ENCODE measurements around the gene MATK.

Gene MATK

GRCh38 chr19:3788996-3789778 is 3.0 kb upstream of the MATK start:
- no peak for DNase-seq (ENCODE audit: low read depth in 3 of 3)

- peak in 1 of 3 experiments; percentile 49 for DNase-seq (ENCODE audit: low read depth in 3 of 3)
These were observed 687 bp downstream of the MATK start for GRCh38 chr19:3785451-3785937.

GRCh38 chr19:3784607-3785450 is 1.4 kb downstream of the MATK start:
- DNase-seq (ENCODE audit: low read depth in 3 of 3), result no peak

GRCh38 chr19:3783660-3784584 is 2.3 kb downstream of the MATK start:
- DNase-seq (ENCODE audit: low read depth in 3 of 3), result peak in 2 of 3 experiments; percentile 18 to 50

GRCh38 chr19:3782903-3783302 is 3.3 kb downstream of the MATK start:
- DNase-seq (ENCODE audit: low read depth in 3 of 3), result no peak

GRCh38 chr19:3782330-3782729 is 3.9 kb downstream of the MATK start:
- no peak for DNase-seq (ENCODE audit: low read depth in 3 of 3)

GRCh38 chr19:3781603-3782002 is 4.6 kb downstream of the MATK start:
- DNase-seq (ENCODE audit: low read depth in 3 of 3), result no peak

- DNase-seq (ENCODE audit: low read depth in 3 of 3), result no peak
These were observed 5.3 kb downstream of the MATK start for GRCh38 chr19:3780786-3781304.

GRCh38 chr19:3778899-3779723 is 7.1 kb downstream of the MATK start:
- no peak for DNase-seq (ENCODE audit: low read depth in 3 of 3)

GRCh38 chr19:3778104-3778867 is 7.9 kb downstream of the MATK start:
- DNase-seq (ENCODE audit: low read depth in 3 of 3), result no peak

- no peak for DNase-seq (ENCODE audit: low read depth in 3 of 3)
These were observed 9.6 kb downstream of the MATK start for GRCh38 chr19:3776479-3777040.

GRCh38 chr19:3775831-3776230 is 10.3 kb downstream of the MATK start:
- no peak for DNase-seq (ENCODE audit: low read depth in 3 of 3)

GRCh38 chr19:3775374-3775711 is 10.8 kb downstream of the MATK start:
- DNase-seq (ENCODE audit: low read depth in 3 of 3), result no peak

- DNase-seq (ENCODE audit: low read depth in 3 of 3), result no peak
These were observed 11.4 kb downstream of the MATK start for GRCh38 chr19:3774621-3775373.

- no peak for DNase-seq (ENCODE audit: low read depth in 3 of 3)
These were observed 12.2 kb downstream of the MATK start for GRCh38 chr19:3773814-3774515.

- DNase-seq (ENCODE audit: low read depth in 3 of 3), result no peak
These were observed 14.2 kb downstream of the MATK start, which contains the start of gene RAX2 for GRCh38 chr19:3771906-3772455. RAX2 (minus strand) TSS chr19:3772228; CDS start chr19:3771742, 486 bp downstream.

- DNase-seq (ENCODE audit: low read depth in 3 of 3), result no peak
These were observed 14.9 kb downstream of the MATK start for GRCh38 chr19:3771000-3771905.
